Activated naive CD8-positive, alpha-beta T cell treated with anti-CD3 and anti-CD28 coated beads, Interleukin-2, amount 50 U/mL, for 24 hours (primary cell): ENCODE measurements around the gene RNF145.

Source experiments
- ATAC-seq: fragments of 150-1000 bp; cut with Tn5 transposase; one replicate; pipeline ENCODE4 v1.10.0; 2021
- DNase-seq: peaks from one replicate; pipeline ENCODE4 v3.0.0; 2021
- H3K27ac Mint-ChIP-seq: one replicate; pipeline ENCODE4 v1.8.0; 2021; ENCODE audit warnings: mild to moderate bottlenecking, mixed read lengths
- H3K27me3 Mint-ChIP-seq: one replicate; pipeline ENCODE4 v1.8.0; 2021; ENCODE audit warnings: mixed read lengths
- H3K36me3 Mint-ChIP-seq: one replicate; pipeline ENCODE4 v1.8.0; 2021; ENCODE audit warnings: low read depth, mixed read lengths
- H3K4me1 Mint-ChIP-seq: one replicate; pipeline ENCODE4 v1.8.0; 2021; ENCODE audit warnings: mixed read lengths
- H3K4me3 Mint-ChIP-seq: one replicate; pipeline ENCODE4 v1.8.0; 2021; ENCODE audit warnings: mild to moderate bottlenecking, moderate library complexity, mixed read lengths
- H3K9me3 Mint-ChIP-seq: one replicate; pipeline ENCODE4 v1.8.0; 2021; ENCODE audit warnings: mixed read lengths

RNF145 gene

DNA sequence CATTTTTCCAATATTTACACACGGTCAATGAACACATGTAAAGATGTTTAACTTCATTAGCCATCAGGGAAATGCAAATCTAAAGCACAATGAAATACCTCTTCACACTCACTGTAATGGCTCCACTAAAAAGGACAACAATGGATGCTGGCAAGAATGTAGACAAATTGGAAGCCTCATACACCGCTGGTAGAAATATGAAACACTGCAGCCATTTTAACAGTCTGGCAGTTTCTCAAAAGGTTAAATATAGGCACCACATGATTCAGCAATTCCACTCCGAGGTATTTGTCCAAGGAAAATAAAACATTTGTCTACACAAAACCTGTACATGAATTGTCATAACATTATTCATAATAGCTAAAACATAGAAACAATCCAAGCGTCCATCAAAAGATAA lies 20.0 kb downstream of the RNF145 start:
- Mint-ChIP-seq H3K27me3 (no peaks in the 10 kb centered on the region), H3K36me3 (peaks cover 52% of the 10 kb centered on the region), H3K9me3 (no peaks in the 10 kb centered on the region), H3K4me1 (peaks cover 72% of the 10 kb centered on the region), H3K4me3 (no peak overlapping the region), H3K27ac (no peak overlapping the region)
- no peak for DNase-seq
- no peak for ATAC-seq

DNA sequence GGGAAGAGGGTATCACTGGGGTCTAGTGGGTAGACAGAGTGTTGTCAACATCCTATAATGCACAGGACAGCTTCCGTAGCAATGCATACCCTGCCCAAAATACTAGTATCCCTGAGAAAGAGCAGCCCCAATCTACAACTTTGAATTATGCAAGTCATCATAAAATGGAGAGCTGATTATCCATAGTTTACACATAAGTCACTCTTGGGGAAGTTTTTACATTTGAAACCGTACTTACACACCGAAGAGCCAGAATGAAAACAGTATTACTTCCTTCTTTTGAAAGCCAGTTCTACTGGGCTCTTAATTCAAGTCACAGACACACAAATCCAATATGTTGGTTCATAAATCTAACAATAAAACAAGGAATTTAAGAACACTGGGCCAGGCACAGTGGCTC lies 21.6 kb downstream of the RNF145 start:
- no peak for ATAC-seq

GRCh38 chr5:159186319-159186718 lies 23.0 kb downstream of the RNF145 start:
- Mint-ChIP-seq H3K27ac (peak overlapping the region; percentile 69), H3K4me1 (peaks cover 77% of the 10 kb centered on the region), H3K9me3 (no peaks in the 10 kb centered on the region), H3K4me3 (no peak overlapping the region), H3K27me3 (no peaks in the 10 kb centered on the region), H3K36me3 (peaks cover 32% of the 10 kb centered on the region)
- ATAC-seq (no peak), DNase-seq (no peak)

More for the DNA sequence above, 21.6 kb downstream of the RNF145 start:
- DNase-seq = no peak
- no peak overlapping the region for H3K27ac Mint-ChIP-seq
- no peaks in the 10 kb centered on the region for H3K9me3 Mint-ChIP-seq
- no peaks in the 10 kb centered on the region for H3K27me3 Mint-ChIP-seq
- no peak overlapping the region for H3K4me3 Mint-ChIP-seq
- peaks cover 73% of the 10 kb centered on the region for H3K4me1 Mint-ChIP-seq
- H3K36me3 Mint-ChIP-seq = peaks cover 37% of the 10 kb centered on the region

- Mint-ChIP-seq H3K4me3 (no peak overlapping the region), H3K27me3 (no peaks in the 10 kb centered on the region), H3K9me3 (no peaks in the 10 kb centered on the region), H3K4me1 (peaks cover 78% of the 10 kb centered on the region), H3K27ac (peak overlapping the region; percentile 69), H3K36me3 (peaks cover 32% of the 10 kb centered on the region)
- no peak for ATAC-seq
- no peak for DNase-seq
Observed at GRCh38 chr5:159185773-159186172, 23.6 kb downstream of the RNF145 start.

GRCh38 chr5:159184858-159185381 lies 24.4 kb downstream of the RNF145 start:
- peak overlapping the region; percentile 48 for H3K4me3 Mint-ChIP-seq
- ATAC-seq (peak; percentile 86), DNase-seq (peak; percentile 34)
- H3K27me3 Mint-ChIP-seq = no peaks in the 10 kb centered on the region
- no peaks in the 10 kb centered on the region for H3K9me3 Mint-ChIP-seq
- H3K4me1 Mint-ChIP-seq = peaks cover 81% of the 10 kb centered on the region
- peaks cover 36% of the 10 kb centered on the region for H3K36me3 Mint-ChIP-seq
- H3K27ac Mint-ChIP-seq = peak overlapping the region; percentile 87

DNA sequence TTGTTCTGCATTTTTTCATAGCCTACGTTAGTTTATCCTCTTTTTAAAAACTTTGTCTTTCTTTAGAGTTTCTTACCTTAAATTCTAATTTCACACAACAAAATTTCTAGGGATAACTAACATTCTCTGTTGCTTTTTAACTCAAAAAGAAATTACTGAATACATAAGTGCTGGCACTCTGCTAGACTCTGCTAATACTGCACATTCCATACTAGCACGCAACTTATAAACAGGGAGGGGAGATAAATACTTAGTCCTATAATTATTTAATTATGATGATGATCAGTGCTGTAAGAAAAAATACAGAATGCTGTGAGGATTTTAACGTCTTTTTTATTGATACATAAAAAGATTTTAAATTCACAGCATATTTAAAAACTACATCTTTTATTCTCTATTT lies 25.1 kb downstream of the RNF145 start:
- no peak overlapping the region for H3K4me3 Mint-ChIP-seq
- DNase-seq = no peak
- H3K4me1 Mint-ChIP-seq = peaks cover 81% of the 10 kb centered on the region
- ATAC-seq = no peak
- peak overlapping the region; percentile 59 for H3K27ac Mint-ChIP-seq
- H3K27me3 Mint-ChIP-seq = no peaks in the 10 kb centered on the region
- H3K36me3 Mint-ChIP-seq = peaks cover 34% of the 10 kb centered on the region
- no peaks in the 10 kb centered on the region for H3K9me3 Mint-ChIP-seq

GRCh38 chr5:159183247-159183646 lies 26.1 kb downstream of the RNF145 start:
- peaks cover 32% of the 10 kb centered on the region for H3K36me3 Mint-ChIP-seq

DNA sequence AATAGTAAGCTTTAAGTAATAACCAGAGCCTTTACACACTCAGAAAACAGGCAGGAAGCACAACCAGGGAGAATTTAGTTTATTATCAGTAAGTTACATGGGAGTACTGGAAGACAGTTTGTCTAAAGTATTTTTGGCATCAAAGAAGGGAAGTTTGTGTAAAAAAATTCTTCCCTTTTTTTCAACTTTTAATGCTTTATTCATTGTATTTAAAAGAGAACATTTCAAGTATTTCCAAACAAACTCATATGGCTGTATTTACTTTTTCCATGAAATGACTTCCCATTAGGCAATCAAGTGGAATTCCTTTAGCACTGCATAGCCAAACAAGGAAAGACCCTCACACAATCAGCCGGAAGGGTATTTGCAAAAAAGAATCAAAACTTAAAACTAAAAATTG lies 26.7 kb downstream of the RNF145 start:
- peak overlapping the region; percentile 82 for H3K27ac Mint-ChIP-seq

More at GRCh38 chr5:159183247-159183646, 26.1 kb downstream of the RNF145 start:
- no peaks in the 10 kb centered on the region for H3K9me3 Mint-ChIP-seq
- DNase-seq = no peak
- peak overlapping the region; percentile 82 for H3K27ac Mint-ChIP-seq
- no peak for ATAC-seq
- H3K4me3 Mint-ChIP-seq = no peak overlapping the region
- no peaks in the 10 kb centered on the region for H3K27me3 Mint-ChIP-seq
- H3K4me1 Mint-ChIP-seq = peaks cover 86% of the 10 kb centered on the region

DNA sequence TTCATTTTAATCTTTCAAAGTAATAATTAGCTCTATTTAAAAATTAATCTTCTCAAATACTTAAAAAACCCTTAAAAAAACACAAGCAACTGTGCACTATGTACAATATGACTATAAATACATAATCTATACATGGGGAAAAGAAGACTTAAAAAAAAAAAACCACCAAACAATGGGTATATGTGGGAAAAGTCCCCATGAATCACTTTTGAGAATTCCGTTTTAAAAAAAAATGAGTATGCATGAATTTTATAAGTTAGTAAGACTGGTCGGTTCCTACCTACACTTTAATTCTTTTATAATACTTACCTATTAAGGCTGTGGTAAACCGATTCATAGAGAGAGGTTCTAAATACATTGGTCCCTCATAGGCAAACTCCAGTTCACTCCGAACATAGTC lies 27.7 kb downstream of the RNF145 start:
- no peak for DNase-seq
- Mint-ChIP-seq H3K27ac (peak overlapping the region; percentile 97), H3K36me3 (peaks cover 35% of the 10 kb centered on the region), H3K27me3 (no peaks in the 10 kb centered on the region), H3K4me1 (peaks cover 93% of the 10 kb centered on the region), H3K4me3 (peak overlapping the region; percentile 62), H3K9me3 (no peaks in the 10 kb centered on the region)
- ATAC-seq = no peak

More for the DNA sequence above, 26.7 kb downstream of the RNF145 start:
- H3K27me3 Mint-ChIP-seq = no peaks in the 10 kb centered on the region
- no peaks in the 10 kb centered on the region for H3K9me3 Mint-ChIP-seq
- H3K36me3 Mint-ChIP-seq = peaks cover 29% of the 10 kb centered on the region
- peaks cover 85% of the 10 kb centered on the region for H3K4me1 Mint-ChIP-seq
- no peak overlapping the region for H3K4me3 Mint-ChIP-seq
- DNase-seq = no peak
- no peak for ATAC-seq

DNA sequence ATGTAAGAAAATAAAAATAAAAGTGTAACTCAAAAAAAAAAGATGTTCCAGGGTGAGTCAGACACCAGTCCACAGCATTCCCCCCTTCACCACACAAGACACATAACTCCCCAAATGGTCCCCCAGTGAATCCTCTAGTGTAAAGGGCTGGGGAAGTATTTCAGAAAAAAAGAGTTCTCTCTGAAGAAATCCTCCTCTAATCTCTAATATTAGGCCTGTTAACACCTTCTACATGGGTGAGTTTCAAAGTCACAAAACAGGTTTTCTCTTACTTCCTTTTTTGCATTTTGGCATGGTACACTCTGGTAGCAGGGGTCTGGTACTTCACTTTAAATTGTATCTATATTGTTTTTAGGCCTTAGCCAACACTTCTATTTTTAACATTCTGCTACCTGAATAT lies 28.2 kb downstream of the RNF145 start:
- Mint-ChIP-seq H3K36me3 (peaks cover 37% of the 10 kb centered on the region), H3K4me1 (peaks cover 94% of the 10 kb centered on the region), H3K27me3 (no peaks in the 10 kb centered on the region), H3K9me3 (no peaks in the 10 kb centered on the region), H3K4me3 (peak overlapping the region; percentile 62), H3K27ac (peak overlapping the region; percentile 97)
- ATAC-seq = peak; percentile 31
- no peak for DNase-seq

DNA sequence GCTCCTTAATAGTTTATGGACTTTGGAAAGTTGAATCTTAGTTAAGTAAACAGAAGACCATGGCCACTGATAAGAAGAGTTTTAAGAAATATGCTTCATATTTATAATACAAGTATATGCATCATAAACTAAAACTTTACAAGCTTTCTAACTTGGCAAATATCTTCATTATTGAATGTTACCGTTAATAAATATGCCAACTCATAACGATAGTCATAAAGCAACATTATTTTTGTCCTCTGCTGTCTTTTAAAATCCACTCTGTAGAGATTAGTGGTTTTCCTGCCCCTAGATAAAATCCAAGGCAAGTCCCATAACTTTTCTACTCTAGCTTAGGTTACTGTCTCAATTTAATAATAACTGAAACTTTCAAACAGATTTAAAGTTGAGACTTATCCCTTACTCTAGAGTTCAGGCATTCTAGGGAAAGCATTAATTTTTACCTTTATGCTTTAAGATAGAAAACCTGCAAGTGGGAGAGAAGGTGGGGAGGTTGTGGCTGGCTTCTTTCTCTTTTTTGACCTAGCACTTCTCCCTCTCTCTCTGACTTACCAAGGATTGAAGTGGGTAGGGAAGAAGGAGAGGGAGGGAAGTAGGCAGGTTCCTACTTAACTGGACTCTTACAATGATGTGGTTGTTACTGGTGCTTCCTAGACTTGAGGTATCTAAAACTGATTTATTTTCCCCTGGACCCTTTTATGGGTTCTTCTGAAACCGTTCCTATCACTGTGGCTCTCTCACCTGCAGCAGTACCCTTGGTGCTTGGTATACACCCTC lies 29.6 kb downstream of the RNF145 start:
- ATAC-seq = no peak
- Mint-ChIP-seq H3K9me3 (no peaks in the 10 kb centered on the region), H3K27ac (peak overlapping the region; percentile 97), H3K36me3 (peaks cover 44% of the 10 kb centered on the region), H3K4me1 (peaks cover 94% of the 10 kb centered on the region), H3K27me3 (no peaks in the 10 kb centered on the region), H3K4me3 (peak overlapping the region; percentile 64)
- DNase-seq = no peak

DNA sequence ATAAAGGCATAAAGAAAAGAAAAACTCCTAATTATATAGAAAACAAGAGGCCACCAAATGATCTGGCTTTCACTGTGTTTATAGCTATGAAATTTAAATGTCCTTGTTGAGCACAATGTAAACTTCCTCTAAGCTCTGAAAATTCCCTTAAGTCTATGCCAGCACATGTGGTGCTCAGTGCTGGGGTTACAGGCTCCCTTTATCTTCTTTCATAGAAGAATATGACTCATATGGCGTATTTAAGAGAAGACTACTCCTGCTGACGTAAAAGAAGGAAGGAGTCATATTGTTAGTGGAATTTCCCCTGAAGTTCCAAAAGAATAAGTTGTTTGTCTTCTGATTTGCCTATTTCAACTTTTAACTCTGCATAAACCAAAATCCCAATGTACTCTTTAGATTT lies 30.4 kb downstream of the RNF145 start:
- Mint-ChIP-seq H3K9me3 (no peaks in the 10 kb centered on the region), H3K4me1 (peaks cover 95% of the 10 kb centered on the region), H3K36me3 (peaks cover 46% of the 10 kb centered on the region), H3K27me3 (no peaks in the 10 kb centered on the region), H3K27ac (peak overlapping the region; percentile 97), H3K4me3 (peak overlapping the region; percentile 64)
- no peak for DNase-seq
- peak; percentile 94 for ATAC-seq

- H3K36me3 Mint-ChIP-seq = peaks cover 55% of the 10 kb centered on the region
- DNase-seq (no peak), ATAC-seq (peak; percentile 48)
- peak overlapping the region; percentile 92 for H3K27ac Mint-ChIP-seq
- H3K4me1 Mint-ChIP-seq = peaks cover 78% of the 10 kb centered on the region
- H3K4me3 Mint-ChIP-seq = peak overlapping the region; percentile 38
- H3K27me3 Mint-ChIP-seq = no peaks in the 10 kb centered on the region
- no peaks in the 10 kb centered on the region for H3K9me3 Mint-ChIP-seq
Observed at GRCh38 chr5:159175547-159175946, 33.8 kb downstream of the RNF145 start.

GRCh38 chr5:159174511-159175168 lies 34.7 kb downstream of the RNF145 start:
- Mint-ChIP-seq H3K36me3 (peaks cover 54% of the 10 kb centered on the region), H3K9me3 (no peaks in the 10 kb centered on the region), H3K27me3 (no peaks in the 10 kb centered on the region), H3K4me3 (no peak overlapping the region), H3K27ac (peak overlapping the region; percentile 92), H3K4me1 (peaks cover 70% of the 10 kb centered on the region)
- no peak for ATAC-seq
- no peak for DNase-seq

DNA sequence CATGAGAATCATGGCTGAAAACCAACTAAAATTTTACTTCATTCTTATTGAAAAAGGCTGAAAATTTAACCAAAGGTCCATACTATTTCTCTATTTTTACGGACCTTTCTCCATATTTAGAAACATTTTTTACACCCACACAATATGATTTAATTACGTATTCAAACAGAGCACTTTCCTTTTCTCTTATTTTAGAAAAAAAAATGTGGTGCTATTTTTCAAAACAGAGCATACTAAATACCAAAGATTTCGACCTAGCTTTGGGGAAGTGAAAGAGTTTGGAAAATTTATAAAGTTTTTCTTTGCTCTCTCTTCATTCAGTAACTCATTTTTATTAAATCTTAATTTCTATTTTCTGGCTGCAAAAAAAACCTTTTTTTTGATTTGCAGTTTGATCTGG lies 38.1 kb downstream of the RNF145 start:
- H3K36me3 Mint-ChIP-seq = peaks cover 50% of the 10 kb centered on the region

More for the DNA sequence above, 38.1 kb downstream of the RNF145 start:
- Mint-ChIP-seq H3K4me3 (no peak overlapping the region), H3K9me3 (no peaks in the 10 kb centered on the region), H3K4me1 (peaks cover 38% of the 10 kb centered on the region), H3K27ac (peak overlapping the region; percentile 25), H3K27me3 (no peaks in the 10 kb centered on the region)
- ATAC-seq (no peak), DNase-seq (no peak)
